ENCODE results near the gene PLG.
"Not testable (repeated sequence)": the region's sequence is repeated elsewhere in the genome, so short reads cannot be mapped to it uniquely, and the experiment has no call there.

PLG gene

DNA sequence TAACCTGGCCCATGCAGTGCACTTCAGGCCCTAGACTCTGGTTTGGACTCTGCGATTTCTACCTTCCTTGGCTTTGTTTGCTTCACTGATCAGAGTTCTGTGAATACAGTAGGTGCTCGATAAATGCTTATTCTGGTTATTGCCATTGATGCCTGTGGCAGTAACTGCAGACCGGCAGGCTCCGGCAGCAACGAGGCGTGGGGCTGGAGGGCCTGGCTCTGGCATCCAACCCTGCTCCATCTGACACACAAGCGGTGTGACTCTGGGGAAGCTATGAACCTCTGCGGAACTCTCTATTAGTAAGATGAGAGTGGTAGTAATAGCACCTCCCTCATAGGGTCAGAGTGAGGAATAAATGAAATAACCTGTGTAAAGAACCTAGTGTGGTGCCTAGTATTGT, 66.1 kb downstream of the PLG start:
- no peak for DNase-seq (ENCODE audit: low spot score)
- no peak for TF ChIP-seq CTCF (IDR thresholded peaks at IDR 0.05; ENCODE audit: extremely low read depth, missing control alignments)

- no peak for TF ChIP-seq CTCF (IDR thresholded peaks at IDR 0.05; ENCODE audit: extremely low read depth, missing control alignments)
- no peak for DNase-seq (ENCODE audit: low spot score)
Measured at GRCh38 chr6:160774399-160774798, 72.4 kb downstream of the PLG start.

GRCh38 chr6:160775792-160776580, 73.9 kb downstream of the PLG start:
- no peak for DNase-seq (ENCODE audit: low spot score)
- no peak for TF ChIP-seq CTCF (IDR thresholded peaks at IDR 0.05; ENCODE audit: extremely low read depth, missing control alignments)

DNA sequence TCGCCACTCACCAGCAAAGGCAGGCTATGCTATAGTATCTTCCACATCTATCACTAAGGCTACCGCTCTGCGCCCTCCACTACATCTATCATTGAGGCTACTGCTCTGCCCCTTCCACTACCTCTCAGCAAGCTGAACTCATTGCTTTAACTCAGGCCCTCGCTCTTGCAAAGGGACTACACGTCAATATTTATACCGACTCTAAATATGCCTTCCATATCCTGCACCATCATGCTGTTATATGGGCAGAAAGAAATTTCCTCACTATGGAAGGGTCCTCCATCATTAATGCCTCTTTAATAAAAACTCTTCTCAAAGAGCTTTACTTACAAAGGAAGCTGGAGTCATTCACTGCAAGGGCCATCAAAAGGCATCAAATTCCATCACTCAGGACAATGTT, 77.1 kb downstream of the PLG start:
- DNase-seq (ENCODE audit: low spot score), result not testable (repeated sequence)

DNA sequence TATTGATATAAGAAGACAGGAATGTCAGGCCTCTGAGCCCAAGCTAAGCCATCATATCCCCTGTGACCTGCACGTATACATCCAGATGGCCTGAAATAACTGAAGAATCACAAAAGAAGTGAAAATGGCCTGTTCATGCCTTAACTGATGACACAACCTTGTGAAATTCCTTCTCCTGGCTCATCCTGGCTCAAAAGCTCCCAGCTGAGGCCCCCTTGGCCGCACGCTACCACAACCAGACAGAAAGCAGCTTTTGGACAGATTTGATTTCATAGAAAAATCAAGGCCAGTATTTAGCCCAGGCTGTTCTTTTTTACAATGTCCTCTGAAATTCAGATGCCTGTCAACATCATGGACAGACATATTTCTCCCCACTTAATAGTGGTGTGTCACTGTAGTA, 78.6 kb downstream of the PLG start:
- DNase-seq (ENCODE audit: low spot score), result not testable (repeated sequence)

GRCh38 chr6:160781298-160781697, 79.3 kb downstream of the PLG start:
- TF ChIP-seq CTCF (IDR thresholded peaks at IDR 0.05; ENCODE audit: extremely low read depth, missing control alignments), result no peak
- no peak for DNase-seq (ENCODE audit: low spot score)

- no peak for DNase-seq (ENCODE audit: low spot score)
- TF ChIP-seq CTCF (IDR thresholded peaks at IDR 0.05; ENCODE audit: extremely low read depth, missing control alignments), result no peak
Measured at GRCh38 chr6:160782228-160782627, 80.2 kb downstream of the PLG start.

- TF ChIP-seq CTCF (IDR thresholded peaks at IDR 0.05; ENCODE audit: extremely low read depth, missing control alignments), result no peak
- DNase-seq (ENCODE audit: low spot score), result no peak
Measured at GRCh38 chr6:160783741-160784140, 81.7 kb downstream of the PLG start.

- not testable (repeated sequence) for DNase-seq (ENCODE audit: low spot score)
Measured at GRCh38 chr6:160788126-160788525, 86.1 kb downstream of the PLG start.
